ENCODE results near the gene TMC7. TPM values are rescaled to one million over a fixed set of nuclear protein-coding genes. Genes with fewer than 3 reads are reported as not detected.
"Not testable (repeated sequence)": the region's sequence is repeated elsewhere in the genome, so short reads cannot be mapped to it uniquely, and the experiment has no call there.

The TMC7 gene
- total and polyA plus RNA-seq, 2 donors = 0.14 to 0.41 TPM

DNA sequence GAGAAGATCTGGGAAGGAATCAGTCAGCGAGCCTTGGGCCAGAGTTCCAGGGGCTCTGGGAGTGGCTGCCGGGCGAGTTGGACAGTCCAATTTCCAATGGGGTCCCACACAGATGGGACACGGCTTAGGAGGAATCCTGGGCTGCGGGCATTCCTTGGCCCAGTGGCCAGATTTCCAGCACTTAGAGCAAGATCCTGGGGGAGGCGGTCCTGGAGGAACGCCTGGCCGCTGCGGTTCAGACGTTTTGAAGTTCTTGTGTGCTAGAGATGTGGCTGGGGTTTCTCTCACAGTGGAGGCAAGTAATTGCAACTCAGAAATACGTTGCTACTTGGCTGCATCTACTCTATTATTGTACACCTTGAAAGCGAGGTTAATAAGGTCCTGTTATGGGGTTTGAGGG lies 11.7 kb downstream of the TMC7 start:
- not testable (repeated sequence) for H3K4me3 ChIP-seq (ENCODE audit: low read length in 2 of 2); H3K27ac ChIP-seq (ENCODE audit: low read depth in 1 of 2, low read length in 1 of 2); H3K36me3 ChIP-seq (ENCODE audit: control insufficient read depth in 2 of 2, insufficient read depth in 2 of 2, low read length in 1 of 2); DNase-seq (ENCODE audit: low read depth in 6 of 9, low spot score in 9 of 9); H3K9me3 ChIP-seq (ENCODE audit: control insufficient read depth in 2 of 2, insufficient read depth in 1 of 2, low read length in 1 of 2); H3K4me1 ChIP-seq (ENCODE audit: control insufficient read depth in 2 of 2, insufficient read depth in 2 of 2, low read length in 2 of 2); H3K27me3 ChIP-seq (ENCODE audit: control insufficient read depth in 2 of 2, insufficient read depth in 1 of 2, low read length in 1 of 2)
- 87% methylated on average over 12 of the region's 12 CpGs for WGBS

DNA sequence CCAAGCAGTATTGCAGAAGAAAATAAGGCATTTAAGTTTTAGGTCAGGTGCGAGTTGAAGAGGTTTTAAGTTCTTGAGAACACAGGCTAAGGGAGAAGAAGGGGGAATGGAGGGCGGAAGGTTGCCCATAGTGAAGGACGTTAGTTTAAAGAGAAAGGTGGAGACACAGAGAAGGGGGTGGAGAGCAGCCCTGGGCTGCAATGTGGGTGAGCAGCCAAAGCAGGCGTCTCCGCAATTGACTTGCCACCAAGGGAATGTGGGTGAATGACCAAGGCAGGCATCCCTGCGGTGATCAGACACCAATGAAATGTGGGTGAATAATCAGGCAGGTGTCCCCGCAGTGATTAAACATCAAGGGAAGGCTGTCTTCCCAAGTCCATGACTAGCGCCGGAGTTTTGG lies 12.8 kb downstream of the TMC7 start:
- not testable (repeated sequence) for H3K36me3 ChIP-seq (ENCODE audit: control insufficient read depth in 2 of 2, insufficient read depth in 2 of 2, low read length in 1 of 2); H3K27me3 ChIP-seq (ENCODE audit: control insufficient read depth in 2 of 2, insufficient read depth in 1 of 2, low read length in 1 of 2); H3K4me3 ChIP-seq (ENCODE audit: low read length in 2 of 2); H3K27ac ChIP-seq (ENCODE audit: low read depth in 1 of 2, low read length in 1 of 2); H3K9me3 ChIP-seq (ENCODE audit: control insufficient read depth in 2 of 2, insufficient read depth in 1 of 2, low read length in 1 of 2); H3K4me1 ChIP-seq (ENCODE audit: control insufficient read depth in 2 of 2, insufficient read depth in 2 of 2, low read length in 2 of 2); DNase-seq (ENCODE audit: low read depth in 6 of 9, low spot score in 9 of 9)
- WGBS = 92% methylated on average over 9 of the region's 9 CpGs

DNA sequence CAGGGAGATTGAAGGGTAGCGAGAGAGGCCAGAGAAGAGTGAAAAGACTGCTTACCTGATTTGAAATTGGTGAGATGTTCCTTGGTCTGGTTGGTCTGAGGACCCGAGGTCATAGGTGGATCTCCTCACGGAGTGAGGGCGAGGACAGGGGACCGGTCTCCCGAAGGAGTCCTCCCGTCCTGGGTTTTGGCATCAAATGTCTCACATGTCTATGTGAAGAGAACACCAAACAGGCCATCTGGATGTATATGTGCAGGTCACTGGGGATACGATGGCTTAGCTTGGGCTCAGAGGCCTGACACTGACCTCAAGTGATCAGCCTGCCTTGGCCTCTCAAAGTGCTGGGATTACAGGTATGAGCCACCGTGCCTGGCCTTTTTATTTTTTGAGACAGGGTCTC lies 13.3 kb downstream of the TMC7 start:
- not testable (repeated sequence) for H3K27ac ChIP-seq (ENCODE audit: low read depth in 1 of 2, low read length in 1 of 2); H3K4me1 ChIP-seq (ENCODE audit: control insufficient read depth in 2 of 2, insufficient read depth in 2 of 2, low read length in 2 of 2); H3K9me3 ChIP-seq (ENCODE audit: control insufficient read depth in 2 of 2, insufficient read depth in 1 of 2, low read length in 1 of 2); H3K4me3 ChIP-seq (ENCODE audit: low read length in 2 of 2); H3K36me3 ChIP-seq (ENCODE audit: control insufficient read depth in 2 of 2, insufficient read depth in 2 of 2, low read length in 1 of 2); DNase-seq (ENCODE audit: low read depth in 6 of 9, low spot score in 9 of 9); H3K27me3 ChIP-seq (ENCODE audit: control insufficient read depth in 2 of 2, insufficient read depth in 1 of 2, low read length in 1 of 2)
- 95% methylated on average over 9 of the region's 9 CpGs for WGBS

DNA sequence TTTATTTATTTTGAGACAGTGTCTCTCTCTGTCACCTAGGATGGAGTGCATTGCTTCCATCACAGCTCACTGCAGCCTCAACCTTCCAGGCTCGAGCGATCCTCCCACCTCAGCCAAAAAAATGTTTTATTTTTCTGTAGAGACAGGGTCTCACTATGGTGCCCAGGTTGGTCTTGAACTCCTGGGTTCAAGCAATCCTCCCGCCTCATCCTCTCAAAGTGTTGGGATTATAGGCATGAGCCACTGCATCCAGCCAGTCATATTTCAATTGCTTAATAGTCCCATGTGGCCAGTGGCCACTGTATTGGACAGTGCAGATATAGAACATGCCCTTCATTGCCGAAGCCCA lies 15.3 kb downstream of the TMC7 start:
- Histone ChIP-seq H3K4me1 (ENCODE audit: control insufficient read depth in 2 of 2, insufficient read depth in 2 of 2, low read length in 2 of 2) (no peaks in the 10 kb centered on the region), H3K9me3 (ENCODE audit: control insufficient read depth in 2 of 2, insufficient read depth in 1 of 2, low read length in 1 of 2) (no peaks in the 10 kb centered on the region), H3K4me3 (ENCODE audit: low read length in 2 of 2) (no peak overlapping the region), H3K36me3 (ENCODE audit: control insufficient read depth in 2 of 2, insufficient read depth in 2 of 2, low read length in 1 of 2) (no peaks in the 10 kb centered on the region), H3K27me3 (ENCODE audit: control insufficient read depth in 2 of 2, insufficient read depth in 1 of 2, low read length in 1 of 2) (no peaks in the 10 kb centered on the region), H3K27ac (ENCODE audit: low read depth in 1 of 2, low read length in 1 of 2) (no peak overlapping the region)
- WGBS = 93% methylated on average over 4 of the region's 4 CpGs
- no peak for DNase-seq (ENCODE audit: low read depth in 6 of 9, low spot score in 9 of 9)

DNA sequence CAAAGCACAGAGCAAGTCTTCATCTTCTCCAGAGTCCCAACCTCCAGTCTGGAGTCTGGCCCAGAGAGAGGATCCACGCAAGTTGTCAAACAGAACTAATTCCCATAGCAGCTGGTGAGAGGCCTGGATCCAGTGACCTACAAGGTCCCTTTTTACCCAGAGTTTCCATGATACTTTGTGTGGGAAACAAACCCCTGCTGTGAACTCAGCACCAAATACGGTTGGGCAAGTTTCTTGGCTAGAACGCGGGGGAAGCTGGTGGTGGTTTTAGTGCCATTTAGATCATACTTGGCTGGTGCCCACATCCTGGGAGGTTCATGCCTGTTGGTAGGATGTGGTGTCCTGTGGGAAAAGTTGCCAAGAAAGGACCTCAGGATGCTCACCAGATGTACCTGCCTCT lies 18.1 kb downstream of the TMC7 start:
- Histone ChIP-seq H3K27ac (ENCODE audit: low read depth in 1 of 2, low read length in 1 of 2) (no peak overlapping the region), H3K4me3 (ENCODE audit: low read length in 2 of 2) (no peak overlapping the region), H3K36me3 (ENCODE audit: control insufficient read depth in 2 of 2, insufficient read depth in 2 of 2, low read length in 1 of 2) (no peaks in the 10 kb centered on the region), H3K9me3 (ENCODE audit: control insufficient read depth in 2 of 2, insufficient read depth in 1 of 2, low read length in 1 of 2) (no peaks in the 10 kb centered on the region), H3K27me3 (ENCODE audit: control insufficient read depth in 2 of 2, insufficient read depth in 1 of 2, low read length in 1 of 2) (no peaks in the 10 kb centered on the region), H3K4me1 (ENCODE audit: control insufficient read depth in 2 of 2, insufficient read depth in 2 of 2, low read length in 2 of 2) (no peaks in the 10 kb centered on the region)
- DNase-seq (ENCODE audit: low read depth in 6 of 9, low spot score in 9 of 9) = no peak
- 86% methylated on average over 4 of the region's 4 CpGs for WGBS

DNA sequence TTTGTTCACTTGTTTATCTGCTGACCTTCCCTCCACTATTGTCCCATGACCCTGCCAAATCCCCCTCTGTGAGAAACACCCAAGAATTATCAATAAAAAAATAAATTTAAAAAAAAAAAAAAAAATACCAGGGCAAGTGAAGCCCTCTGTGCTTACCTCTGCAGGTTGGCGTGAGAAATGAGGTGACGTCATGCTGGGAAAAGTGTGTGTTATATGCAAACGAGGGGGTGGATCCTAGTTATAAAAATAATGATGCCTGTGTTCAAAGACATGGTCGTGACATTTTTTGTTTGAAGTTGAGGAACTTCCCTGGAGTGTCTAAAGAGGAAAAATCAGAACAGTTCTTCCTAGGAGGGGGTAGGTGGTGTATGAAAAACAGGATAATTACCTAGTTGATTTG lies 20.2 kb downstream of the TMC7 start:
- Histone ChIP-seq H3K27me3 (ENCODE audit: control insufficient read depth in 2 of 2, insufficient read depth in 1 of 2, low read length in 1 of 2) (no peaks in the 10 kb centered on the region), H3K4me3 (ENCODE audit: low read length in 2 of 2) (no peak overlapping the region), H3K9me3 (ENCODE audit: control insufficient read depth in 2 of 2, insufficient read depth in 1 of 2, low read length in 1 of 2) (no peaks in the 10 kb centered on the region), H3K4me1 (ENCODE audit: control insufficient read depth in 2 of 2, insufficient read depth in 2 of 2, low read length in 2 of 2) (no peaks in the 10 kb centered on the region), H3K36me3 (ENCODE audit: control insufficient read depth in 2 of 2, insufficient read depth in 2 of 2, low read length in 1 of 2) (no peaks in the 10 kb centered on the region), H3K27ac (ENCODE audit: low read depth in 1 of 2, low read length in 1 of 2) (no peak overlapping the region)
- WGBS = 86% methylated on average over 4 of the region's 4 CpGs
- DNase-seq (ENCODE audit: low read depth in 6 of 9, low spot score in 9 of 9) = no peak

DNA sequence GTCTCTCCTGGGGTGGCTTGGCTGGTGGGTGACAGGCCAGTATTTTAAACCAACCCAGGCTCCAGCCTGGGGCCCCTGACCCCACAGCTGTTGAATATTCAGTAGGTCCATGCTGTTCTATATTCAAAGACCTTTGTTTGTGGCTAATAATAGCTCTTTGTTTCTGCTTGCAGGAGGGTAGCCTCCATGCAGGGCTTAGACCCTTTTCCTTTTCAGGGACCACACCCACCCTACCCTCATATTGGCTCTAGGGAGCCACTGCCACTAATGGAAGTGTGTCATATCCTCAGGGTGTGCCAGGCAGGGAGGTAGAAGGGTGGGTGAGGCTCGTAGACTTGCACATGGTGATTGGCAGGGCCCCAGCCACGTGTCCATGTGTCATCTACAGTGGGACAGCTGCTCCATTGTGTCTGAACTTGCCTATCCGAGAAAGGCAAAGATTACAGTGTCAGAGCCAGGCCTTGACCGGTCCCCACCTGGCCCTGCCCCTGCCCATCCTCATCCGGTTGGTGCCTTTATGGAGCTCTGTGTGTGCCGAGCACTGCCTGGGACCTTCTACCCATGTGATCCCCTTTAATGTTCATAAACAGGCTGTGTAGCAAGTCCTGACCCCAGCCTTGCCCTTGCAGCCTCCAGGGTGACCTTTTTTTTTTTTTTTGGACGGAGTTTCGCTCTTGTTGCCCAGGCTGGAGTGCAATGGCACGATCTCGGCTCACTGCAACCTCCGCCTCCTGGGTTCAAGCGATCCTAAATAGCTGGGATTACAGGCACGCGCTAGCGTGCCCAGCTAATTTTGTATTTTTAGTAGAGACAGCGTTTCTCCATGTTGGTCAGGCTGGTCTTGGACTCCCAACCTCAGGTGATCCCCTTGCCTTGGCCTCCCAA lies 22.1 kb downstream of the TMC7 start:
- Histone ChIP-seq H3K36me3 (ENCODE audit: control insufficient read depth in 2 of 2, insufficient read depth in 2 of 2, low read length in 1 of 2) (no peaks in the 10 kb centered on the region), H3K27ac (ENCODE audit: low read depth in 1 of 2, low read length in 1 of 2) (no peak overlapping the region), H3K4me1 (ENCODE audit: control insufficient read depth in 2 of 2, insufficient read depth in 2 of 2, low read length in 2 of 2) (no peaks in the 10 kb centered on the region), H3K9me3 (ENCODE audit: control insufficient read depth in 2 of 2, insufficient read depth in 1 of 2, low read length in 1 of 2) (no peaks in the 10 kb centered on the region), H3K27me3 (ENCODE audit: control insufficient read depth in 2 of 2, insufficient read depth in 1 of 2, low read length in 1 of 2) (no peaks in the 10 kb centered on the region), H3K4me3 (ENCODE audit: low read length in 2 of 2) (no peak overlapping the region)
- 93% methylated on average over 16 of the region's 16 CpGs for WGBS
- DNase-seq (ENCODE audit: low read depth in 6 of 9, low spot score in 9 of 9) = no peak

DNA sequence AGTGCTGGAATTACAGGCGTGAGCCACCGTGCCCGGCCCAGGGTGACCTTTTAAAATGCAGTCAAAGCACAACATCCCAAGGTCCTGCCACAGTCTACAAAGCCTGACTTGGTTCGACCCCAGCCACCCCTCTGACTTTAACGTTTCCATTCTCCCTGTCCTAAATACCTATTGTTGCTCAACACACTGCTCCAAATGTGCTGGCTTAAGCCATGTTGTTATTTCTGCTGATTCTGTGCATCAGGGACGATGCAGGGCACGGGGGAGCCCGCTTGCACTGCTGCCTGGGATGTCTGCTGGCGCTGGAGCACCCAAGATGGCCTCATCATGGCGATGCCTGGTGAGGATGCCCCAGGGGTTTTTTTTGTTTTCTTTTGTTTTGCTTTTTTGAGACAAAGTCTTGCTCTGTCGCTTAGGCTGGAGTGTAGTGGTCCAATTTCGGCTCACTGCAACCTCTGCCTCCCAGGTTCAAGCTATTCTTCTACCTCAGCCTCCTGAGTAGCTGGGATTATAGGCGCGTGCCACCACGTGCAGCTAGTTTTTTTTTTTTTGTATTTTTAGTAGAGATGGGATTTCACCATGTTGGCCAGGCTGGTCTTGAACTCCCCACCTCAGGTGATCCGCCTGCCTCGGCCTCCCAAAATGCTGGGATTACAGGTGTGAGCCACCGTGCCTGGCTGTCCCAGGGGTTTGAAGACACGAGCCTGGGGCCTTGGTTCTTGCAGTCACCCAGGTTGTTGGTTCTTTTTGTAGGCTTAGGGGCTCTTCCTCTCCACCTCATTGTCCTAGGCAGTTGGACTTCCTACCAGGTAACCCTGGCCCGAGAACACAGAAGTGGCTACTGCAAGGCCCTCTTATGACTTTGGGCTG lies 22.9 kb downstream of the TMC7 start:
- 94% methylated on average over 20 of the region's 20 CpGs for WGBS
- H3K4me1 ChIP-seq (ENCODE audit: control insufficient read depth in 2 of 2, insufficient read depth in 2 of 2, low read length in 2 of 2) = no peaks in the 10 kb centered on the region
- no peaks in the 10 kb centered on the region for H3K27me3 ChIP-seq (ENCODE audit: control insufficient read depth in 2 of 2, insufficient read depth in 1 of 2, low read length in 1 of 2)
- no peak overlapping the region for H3K4me3 ChIP-seq (ENCODE audit: low read length in 2 of 2)
- no peak overlapping the region for H3K27ac ChIP-seq (ENCODE audit: low read depth in 1 of 2, low read length in 1 of 2)
- no peaks in the 10 kb centered on the region for H3K9me3 ChIP-seq (ENCODE audit: control insufficient read depth in 2 of 2, insufficient read depth in 1 of 2, low read length in 1 of 2)
- no peaks in the 10 kb centered on the region for H3K36me3 ChIP-seq (ENCODE audit: control insufficient read depth in 2 of 2, insufficient read depth in 2 of 2, low read length in 1 of 2)
- no peak for DNase-seq (ENCODE audit: low read depth in 6 of 9, low spot score in 9 of 9)
